ENCODE data around the gene PDGFB.

Gene PDGFB

GRCh38 chr22:39241794-39242594 lies 2.8 kb downstream of the PDGFB start:
- DNase-seq (ENCODE audit: insufficient read length, low spot score), result no peak
- no peak for FAIRE-seq

GRCh38 chr22:39240831-39241793 lies 3.7 kb downstream of the PDGFB start:
- DNase-seq (ENCODE audit: insufficient read length, low spot score) (no peak), FAIRE-seq (no peak)

- DNase-seq (ENCODE audit: insufficient read length, low spot score), result no peak
- no peak for FAIRE-seq
These were observed 5.0 kb downstream of the PDGFB start for GRCh38 chr22:39239561-39240423.

- FAIRE-seq, result no peak
- no peak for DNase-seq (ENCODE audit: insufficient read length, low spot score)
These were observed 5.7 kb downstream of the PDGFB start for GRCh38 chr22:39238966-39239505.

GRCh38 chr22:39238561-39238960 lies 6.2 kb downstream of the PDGFB start:
- no peak for DNase-seq (ENCODE audit: insufficient read length, low spot score)
- FAIRE-seq, result no peak

GRCh38 chr22:39238101-39238466 lies 6.7 kb downstream of the PDGFB start:
- FAIRE-seq, result no peak
- DNase-seq (ENCODE audit: insufficient read length, low spot score), result no peak

- DNase-seq (ENCODE audit: insufficient read length, low spot score) (no peak), FAIRE-seq (no peak)
These were observed 7.3 kb downstream of the PDGFB start for GRCh38 chr22:39237318-39238100.

GRCh38 chr22:39236321-39237317 lies 8.2 kb downstream of the PDGFB start:
- FAIRE-seq, result no peak
- no peak for DNase-seq (ENCODE audit: insufficient read length, low spot score)

- no peak for DNase-seq (ENCODE audit: insufficient read length, low spot score)
- no peak for FAIRE-seq
These were observed 9.7 kb downstream of the PDGFB start for GRCh38 chr22:39234867-39235687.

GRCh38 chr22:39234472-39234787 lies 10.4 kb downstream of the PDGFB start:
- no peak for DNase-seq (ENCODE audit: insufficient read length, low spot score)
- no peak for FAIRE-seq

- DNase-seq (ENCODE audit: insufficient read length, low spot score) (no peak), FAIRE-seq (no peak)
These were observed 10.9 kb downstream of the PDGFB start for GRCh38 chr22:39233710-39234471.

- FAIRE-seq (no peak), DNase-seq (ENCODE audit: insufficient read length, low spot score) (no peak)
These were observed 11.7 kb downstream of the PDGFB start for GRCh38 chr22:39232806-39233709.

- FAIRE-seq (no peak), DNase-seq (ENCODE audit: insufficient read length, low spot score) (no peak)
These were observed 12.5 kb downstream of the PDGFB start for GRCh38 chr22:39232246-39232645.

GRCh38 chr22:39231197-39231950 lies 13.4 kb downstream of the PDGFB start:
- FAIRE-seq, result no peak

More at GRCh38 chr22:39231197-39231950, 13.4 kb downstream of the PDGFB start:
- no peak for DNase-seq (ENCODE audit: insufficient read length, low spot score)
